ENCODE results near the gene PAPPA2. TPM values are rescaled to one million over a fixed set of nuclear protein-coding genes. Genes with fewer than 3 reads are reported as not detected.

Gene PAPPA2
- total and polyA plus RNA-seq, 2 of the 8 experiments (the other 6 are each of a cell fraction or from before 2014, with no cell fraction given) = 0.08 to 0.88 TPM

DNA sequence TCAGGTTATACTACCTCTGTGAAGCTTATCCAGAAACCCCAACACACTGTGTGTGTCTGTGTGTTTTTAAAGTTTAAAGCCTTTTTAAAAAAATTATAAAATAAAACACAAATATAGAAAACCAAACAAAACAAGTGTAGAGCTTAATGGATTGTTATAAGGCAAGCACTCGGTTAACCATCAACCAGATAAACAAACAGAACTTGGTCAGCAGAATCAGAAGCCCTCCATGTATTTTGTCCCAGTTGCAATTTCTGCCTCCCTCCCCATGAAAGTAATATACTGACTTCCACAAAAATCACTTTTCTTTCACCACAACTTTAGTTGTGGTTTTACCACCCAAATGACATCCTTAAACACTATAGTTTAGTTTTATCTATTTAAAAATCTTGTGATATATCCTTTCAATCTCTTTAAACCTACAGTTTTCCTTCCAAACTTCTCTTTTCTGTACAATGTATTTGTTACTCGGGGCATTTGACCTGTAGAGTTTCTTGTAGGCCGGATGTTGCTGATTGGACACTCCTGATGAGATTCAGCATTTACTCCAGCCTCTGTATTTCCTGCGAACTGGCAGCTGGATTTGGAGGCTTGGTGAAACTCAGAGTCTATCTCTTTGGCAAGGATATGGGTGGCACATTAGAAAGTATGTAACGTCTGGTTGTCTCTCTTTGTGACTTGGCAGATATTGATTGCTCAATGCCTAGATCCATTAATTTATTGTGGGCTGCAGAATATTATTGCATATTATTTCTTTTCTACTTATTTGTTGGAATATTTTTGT lies 8.6 kb downstream of the PAPPA2 start (continued):
- TF ChIP-seq SRF (IDR thresholded peaks at IDR 0.05; ENCODE audit: low read depth, low read length) (no peak), CEBPB (IDR thresholded peaks at IDR 0.05; ENCODE audit: low read depth, low read length) (no peak), TAF1 (IDR thresholded peaks at IDR 0.05; ENCODE audit: low read depth, low read length) (no peak), HDAC6 (IDR thresholded peaks at IDR 0.05; ENCODE audit: low read depth, low read length) (no peak)
